NB4 (cell line): Measurements from ENCODE around the gene FAM111A.

Experiments
- CTCF ChIP-seq: IDR thresholded peaks from one replicate; pipeline ENCODE4 v1.5.1; 2012; ENCODE audit warnings: low read depth, low read length
- MAX ChIP-seq: IDR thresholded peaks from 2 replicates; pipeline ENCODE4 v1.6.1; 2011; ENCODE audit warnings: low read depth, low read length
- MYC ChIP-seq: IDR thresholded peaks from 2 replicates; pipeline ENCODE4 v1.6.1; 2011; ENCODE audit warnings: low read depth, low read length
- POLR2A ChIP-seq: IDR thresholded peaks from 2 replicates; pipeline ENCODE4 v1.6.1; 2011; ENCODE audit warnings: mild to moderate bottlenecking; ENCODE audit not compliant: insufficient read length; ENCODE audit errors: extremely low read depth

- no peak for TF ChIP-seq POLR2A
- no peak for TF ChIP-seq CTCF
- no peak for TF ChIP-seq MAX
- no peak for TF ChIP-seq MYC
Measured at GRCh38 chr11:59187035-59187434, 44.4 kb downstream of the FAM111A start.
